ENCODE results near the gene ZNF511. TPM values are rescaled to one million over a fixed set of nuclear protein-coding genes. Genes with fewer than 3 reads are reported as not detected.

Gene ZNF511
- total RNA-seq, 2 experiments from 2014 or later: 38.1 to 40.9 TPM

GRCh38 chr10:133358162-133358924 is 49.6 kb downstream of the ZNF511 start:
- no peaks in the 10 kb centered on the region for H3K9me3 Mint-ChIP-seq
- DNase-seq: peak in 1 of 14 experiments; percentile 45
- ChIA-PET POLR2A (interaction anchor here (1.2 to 1.8 kb wide), 3 partner anchors 20 to 31 kb away, joined by 7 to 8 read pairs (median 7); partner anchors contain the start of gene CALY), CTCF (interaction anchor here (1.3 to 3.4 kb wide), 3 partner anchors 29 to 50 kb away, joined by 3 to 12 read pairs (median 3); no protein-coding TSS in a partner anchor)
- TF ChIP-seq CTCF (IDR thresholded peaks at IDR 0.05): no peak
- peaks cover 22% of the 10 kb centered on the region for H3K4me1 ChIP-seq (ENCODE audit: insufficient read depth, low read length)
- H3K36me3 Mint-ChIP-seq (ENCODE audit: low read depth): peaks cover 12% of the 10 kb centered on the region
- peaks cover 0 to 6% of the 10 kb centered on the region in 2 experiments for H3K9me3 ChIP-seq (ENCODE audit: control insufficient read depth in 1 of 2, insufficient read depth in 1 of 2, low read length in 2 of 2)
- H3K27me3 ChIP-seq (ENCODE audit: control insufficient read depth in 1 of 2, insufficient read depth in 2 of 2, low read length in 2 of 2): no peaks in the 10 kb centered on the region
- no peak overlapping the region for H3K4me3 Mint-ChIP-seq
- no peak for ATAC-seq (ENCODE audit: poor library complexity)
- H3K27ac ChIP-seq (ENCODE audit: low read depth in 1 of 2, low read length in 2 of 2): no peak overlapping the region
- intact Hi-C loops (cut with DNase I, micrococcal nuclease): loop anchor here (1.0 to 2.0 kb wide), 3 partner anchors 14 to 49 kb away; partner anchors contain the start of gene CALY (in 1 of the 2)
- H3K4me1 Mint-ChIP-seq (ENCODE audit: low read depth): no peaks in the 10 kb centered on the region
- no peaks in the 10 kb centered on the region for H3K27me3 Mint-ChIP-seq
- peak overlapping the region; percentile 53 for H3K27ac Mint-ChIP-seq
- no peak overlapping the region for H3K4me3 ChIP-seq (ENCODE audit: low read length)
- no peaks in the 10 kb centered on the region for H3K36me3 ChIP-seq (ENCODE audit: insufficient read depth, low read length)

GRCh38 chr10:133358925-133359310 is 50.2 kb downstream of the ZNF511 start:
- ATAC-seq (ENCODE audit: poor library complexity) (no peak), DNase-seq (no peak)
- Histone ChIP-seq H3K27ac (ENCODE audit: low read depth in 1 of 2, low read length in 2 of 2) (no peak overlapping the region), H3K27me3 (ENCODE audit: control insufficient read depth in 1 of 2, insufficient read depth in 2 of 2, low read length in 2 of 2) (no peaks in the 10 kb centered on the region), H3K36me3 (ENCODE audit: insufficient read depth, low read length) (no peaks in the 10 kb centered on the region), H3K4me1 (ENCODE audit: insufficient read depth, low read length) (peaks cover 22% of the 10 kb centered on the region), H3K9me3 (ENCODE audit: control insufficient read depth in 1 of 2, insufficient read depth in 1 of 2, low read length in 2 of 2) (peaks cover 0 to 6% of the 10 kb centered on the region in 2 experiments), H3K4me3 (ENCODE audit: low read length) (no peak overlapping the region)
- H3K9me3 Mint-ChIP-seq: no peaks in the 10 kb centered on the region
- H3K36me3 Mint-ChIP-seq (ENCODE audit: low read depth): peaks cover 12% of the 10 kb centered on the region
- no peak overlapping the region for H3K4me3 Mint-ChIP-seq
- H3K27me3 Mint-ChIP-seq: no peaks in the 10 kb centered on the region
- ChIA-PET CTCF (interaction anchor here (1.2 to 3.4 kb wide), 3 partner anchors 29 to 31 kb away, joined by 3 to 12 read pairs (median 3); no protein-coding TSS in a partner anchor), POLR2A (interaction anchor here (1.6 to 1.8 kb wide), 2 partner anchors 19 to 31 kb away, joined by 7 read pairs; no protein-coding TSS in a partner anchor)
- peak overlapping the region; percentile 53 for H3K27ac Mint-ChIP-seq
- TF ChIP-seq CTCF (IDR thresholded peaks at IDR 0.05): no peak
- intact Hi-C loops (cut with DNase I, micrococcal nuclease): loop anchor here (1.0 to 2.0 kb wide), 3 partner anchors 13 to 50 kb away; partner anchors contain the start of gene CALY (in 1 of the 2)
- no peaks in the 10 kb centered on the region for H3K4me1 Mint-ChIP-seq (ENCODE audit: low read depth)

DNA sequence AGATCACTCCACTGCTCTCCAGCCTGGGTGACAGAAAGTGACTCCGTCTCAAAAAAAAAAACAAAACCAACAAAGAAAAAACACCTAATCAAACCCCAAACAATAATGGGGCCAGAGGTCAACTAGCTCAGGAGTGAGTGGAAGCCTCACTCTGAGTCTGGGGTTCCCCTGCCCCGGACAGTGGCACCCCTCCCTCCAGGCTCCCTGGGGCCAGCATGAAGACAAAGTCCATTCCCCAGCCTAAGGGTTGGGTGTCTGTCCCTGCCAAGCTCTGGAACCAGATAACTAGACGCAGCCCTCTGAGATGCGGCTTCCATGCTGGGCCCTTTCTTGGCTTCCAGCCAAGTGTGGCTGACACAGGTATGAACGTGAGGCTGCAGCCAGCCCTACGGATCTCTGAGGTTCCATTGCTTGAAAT is 50.8 kb downstream of the ZNF511 start:
- no peaks in the 10 kb centered on the region for H3K4me1 Mint-ChIP-seq (ENCODE audit: low read depth)
- Histone ChIP-seq H3K36me3 (ENCODE audit: insufficient read depth, low read length) (peaks cover 5% of the 10 kb centered on the region), H3K4me1 (ENCODE audit: insufficient read depth, low read length) (peaks cover 22% of the 10 kb centered on the region), H3K27ac (ENCODE audit: low read depth in 1 of 2, low read length in 2 of 2) (no peak overlapping the region), H3K4me3 (ENCODE audit: low read length) (no peak overlapping the region), H3K27me3 (ENCODE audit: control insufficient read depth in 1 of 2, insufficient read depth in 2 of 2, low read length in 2 of 2) (no peaks in the 10 kb centered on the region), H3K9me3 (ENCODE audit: control insufficient read depth in 1 of 2, insufficient read depth in 1 of 2, low read length in 2 of 2) (peaks cover 0 to 6% of the 10 kb centered on the region in 2 experiments)
- DNase-seq: peak in 10 of 14 experiments; percentile 19 to 70 (median 35)
- H3K27ac Mint-ChIP-seq: no peak overlapping the region
- no peaks in the 10 kb centered on the region for H3K27me3 Mint-ChIP-seq
- no peak overlapping the region for H3K4me3 Mint-ChIP-seq
- peak; percentile 13 for ATAC-seq (ENCODE audit: poor library complexity)
- ChIA-PET POLR2A (interaction anchor here (1.6 kb wide), 1 partner anchor 18 kb away, joined by 7 read pairs; no protein-coding TSS in a partner anchor), CTCF (interaction anchor here (1.2 to 1.3 kb wide), 2 partner anchors 30 to 31 kb away, joined by 3 read pairs; no protein-coding TSS in a partner anchor)
- H3K9me3 Mint-ChIP-seq: no peaks in the 10 kb centered on the region
- intact Hi-C loops (cut with DNase I, micrococcal nuclease): loop anchor here in 1 of 2 experiments (2.0 kb wide), 1 partner anchor 23 kb away; the partner anchor contains the start of gene CALY
- peaks cover 15% of the 10 kb centered on the region for H3K36me3 Mint-ChIP-seq (ENCODE audit: low read depth)
- no peak for TF ChIP-seq CTCF (IDR thresholded peaks at IDR 0.05)

All from CD4-positive, alpha-beta T cell (primary cell).